Measurements from ENCODE around the gene DLST. TPM values are rescaled to one million over a fixed set of nuclear protein-coding genes. Genes with fewer than 3 reads are reported as not detected.
A peak's percentile ranks its signal among the peaks of the same experiment; 100 is the strongest.

DLST gene
- polyA plus RNA-seq, 1 donor (not counting 4 experiments of a cell fraction or from before 2014, with no cell fraction given) = 114 TPM

- FAIRE-seq (no peak), DNase-seq (ENCODE audit: low read depth, low spot score) (no peak)
- Histone ChIP-seq H3K79me2 (ENCODE audit: control insufficient read depth, insufficient read depth, low read length) (peaks cover 54% of the 10 kb centered on the region), H3K9me3 (ENCODE audit: control insufficient read depth, low read depth, low read length) (no peaks in the 10 kb centered on the region), H3K4me3 (ENCODE audit: control insufficient read depth in 2 of 3, extremely low read depth in 1 of 3, insufficient read depth in 2 of 3, low read depth in 1 of 3, low read length in 3 of 3) (peak overlapping the region; percentile 68 to 85 (median 69)), H3K9me1 (ENCODE audit: control insufficient read depth, extremely low read depth, insufficient read depth, low read length) (peaks cover 5% of the 10 kb centered on the region), H3K36me3 (ENCODE audit: control insufficient read depth in 2 of 2, extremely low read depth in 1 of 2, insufficient read depth in 2 of 2, low read length in 2 of 2) (peaks cover 4 to 20% of the 10 kb centered on the region in 2 experiments), H3K4me1 (ENCODE audit: control insufficient read depth, extremely low read depth, insufficient read depth, low read length) (peaks cover 41% of the 10 kb centered on the region), H3K4me2 (ENCODE audit: control insufficient read depth, extremely low read depth, insufficient read depth, low read depth, low read length) (peak overlapping the region; percentile 98), H3K9ac (ENCODE audit: control insufficient read depth, extremely low read depth, insufficient read depth, low read length) (peak overlapping the region; percentile 93), H3K27ac (ENCODE audit: control insufficient read depth, insufficient read depth, low read length) (peak overlapping the region; percentile 69), H3K27me3 (ENCODE audit: control insufficient read depth, extremely low read depth, insufficient read depth, low read length) (no peaks in the 10 kb centered on the region), H4K20me1 (ENCODE audit: control insufficient read depth, extremely low read depth, insufficient read depth, low read length) (peaks cover 19% of the 10 kb centered on the region), H2AFZ (ENCODE audit: control insufficient read depth, low read length) (peak overlapping the region; percentile 74)
- dilution Hi-C loops (cut with MboI; ENCODE audit: extremely low pct_ligation_motif_present, low sequenced_read_pairs) = no loop called here
- TF ChIP-seq EZH2 (IDR thresholded peaks at IDR 0.05; ENCODE audit: low read length) = no peak
- TF ChIP-seq CTCF (optimal IDR thresholded peaks at IDR 0.05 in 1 of 3, IDR thresholded peaks at IDR 0.05 in 1 of 3, conservative IDR thresholded peaks at IDR 0.05 in 1 of 3; ENCODE audit: extremely low read depth in 1 of 3, insufficient read depth in 2 of 3, low read length in 3 of 3) = no peak
These were observed 596 bp downstream of the DLST start for GRCh38 chr14:74882103-74882920.

- Histone ChIP-seq H3K27ac (ENCODE audit: control insufficient read depth, insufficient read depth, low read length) (no peak overlapping the region), H3K9me1 (ENCODE audit: control insufficient read depth, extremely low read depth, insufficient read depth, low read length) (peaks cover 5% of the 10 kb centered on the region), H2AFZ (ENCODE audit: control insufficient read depth, low read length) (no peak overlapping the region), H3K4me2 (ENCODE audit: control insufficient read depth, extremely low read depth, insufficient read depth, low read depth, low read length) (no peak overlapping the region), H3K36me3 (ENCODE audit: control insufficient read depth in 2 of 2, extremely low read depth in 1 of 2, insufficient read depth in 2 of 2, low read length in 2 of 2) (peaks cover 12 to 40% of the 10 kb centered on the region in 2 experiments), H3K4me3 (ENCODE audit: control insufficient read depth in 2 of 3, extremely low read depth in 1 of 3, insufficient read depth in 2 of 3, low read depth in 1 of 3, low read length in 3 of 3) (no peak overlapping the region), H3K79me2 (ENCODE audit: control insufficient read depth, insufficient read depth, low read length) (peaks cover 67% of the 10 kb centered on the region), H3K9ac (ENCODE audit: control insufficient read depth, extremely low read depth, insufficient read depth, low read length) (no peak overlapping the region), H4K20me1 (ENCODE audit: control insufficient read depth, extremely low read depth, insufficient read depth, low read length) (peaks cover 28% of the 10 kb centered on the region), H3K27me3 (ENCODE audit: control insufficient read depth, extremely low read depth, insufficient read depth, low read length) (no peaks in the 10 kb centered on the region), H3K4me1 (ENCODE audit: control insufficient read depth, extremely low read depth, insufficient read depth, low read length) (peaks cover 57% of the 10 kb centered on the region), H3K9me3 (ENCODE audit: control insufficient read depth, low read depth, low read length) (no peaks in the 10 kb centered on the region)
- FAIRE-seq (no peak), DNase-seq (ENCODE audit: low read depth, low spot score) (no peak)
- dilution Hi-C loops (cut with MboI; ENCODE audit: extremely low pct_ligation_motif_present, low sequenced_read_pairs) = no loop called here
- TF ChIP-seq CTCF (optimal IDR thresholded peaks at IDR 0.05 in 1 of 3, IDR thresholded peaks at IDR 0.05 in 1 of 3, conservative IDR thresholded peaks at IDR 0.05 in 1 of 3; ENCODE audit: extremely low read depth in 1 of 3, insufficient read depth in 2 of 3, low read length in 3 of 3) = no peak
- TF ChIP-seq EZH2 (IDR thresholded peaks at IDR 0.05; ENCODE audit: low read length) = no peak
These were observed 4.3 kb downstream of the DLST start for GRCh38 chr14:74886001-74886400.
